Measurements from ENCODE around the gene NOXRED1.

NOXRED1 gene

DNA sequence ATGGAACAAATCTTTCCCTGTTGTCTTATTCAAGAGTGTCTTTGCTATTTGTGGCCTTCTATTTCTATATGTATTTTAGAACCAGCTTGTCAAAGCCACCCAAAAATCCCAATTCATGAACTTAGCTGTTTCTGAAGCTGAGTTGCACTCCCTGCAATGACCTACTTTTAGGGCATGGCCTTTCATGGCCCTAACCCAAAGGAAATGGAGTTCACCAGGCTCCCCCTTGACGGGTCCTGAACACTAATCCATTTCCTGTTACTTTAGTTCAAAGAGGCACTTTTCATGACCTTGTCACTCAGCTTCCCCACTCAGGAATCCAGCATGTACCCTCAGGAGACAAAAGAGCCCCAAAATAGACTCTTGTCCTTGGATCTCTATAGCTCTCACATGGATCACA lies 54.0 kb downstream of the NOXRED1 start:
- TF ChIP-seq CTCF (IDR thresholded peaks at IDR 0.05; ENCODE audit: borderline replicate concordance, control extremely low read depth, extremely low read depth, insufficient read depth, missing control alignments), result no peak
- in situ Hi-C loops (cut with MboI; ENCODE audit: low sequenced_read_pairs, unreplicated experiment), result no loop called here
- no peak for DNase-seq (ENCODE audit: low spot score)

- DNase-seq (ENCODE audit: low spot score), result no peak
- in situ Hi-C loops (cut with MboI; ENCODE audit: low sequenced_read_pairs, unreplicated experiment), result no loop called here
- TF ChIP-seq CTCF (IDR thresholded peaks at IDR 0.05; ENCODE audit: borderline replicate concordance, control extremely low read depth, extremely low read depth, insufficient read depth, missing control alignments), result no peak
Measured at GRCh38 chr14:77364146-77364545, 59.2 kb downstream of the NOXRED1 start.

DNA sequence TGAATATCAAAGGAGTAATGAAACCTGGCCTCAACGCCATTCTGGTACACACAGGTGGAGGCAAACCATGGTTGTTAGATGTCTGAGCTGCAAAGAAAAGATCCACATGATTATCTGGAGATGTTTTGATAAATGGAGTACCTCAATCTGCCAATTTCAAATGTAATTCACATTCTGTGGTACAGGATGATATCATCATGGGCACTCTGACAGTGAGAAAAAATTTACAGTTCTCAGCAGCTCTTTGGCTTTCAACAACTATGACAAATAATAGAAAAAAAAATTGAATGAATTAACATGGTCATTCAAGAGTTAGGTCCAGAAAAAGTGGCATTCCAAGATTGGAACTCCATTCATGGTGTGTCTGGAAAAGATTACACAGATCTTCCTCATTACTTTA lies 63.7 kb downstream of the NOXRED1 start:
- DNase-seq (ENCODE audit: low spot score), result no peak
- in situ Hi-C loops (cut with MboI; ENCODE audit: low sequenced_read_pairs, unreplicated experiment), result no loop called here
- TF ChIP-seq CTCF (IDR thresholded peaks at IDR 0.05; ENCODE audit: borderline replicate concordance, control extremely low read depth, extremely low read depth, insufficient read depth, missing control alignments), result no peak

DNA sequence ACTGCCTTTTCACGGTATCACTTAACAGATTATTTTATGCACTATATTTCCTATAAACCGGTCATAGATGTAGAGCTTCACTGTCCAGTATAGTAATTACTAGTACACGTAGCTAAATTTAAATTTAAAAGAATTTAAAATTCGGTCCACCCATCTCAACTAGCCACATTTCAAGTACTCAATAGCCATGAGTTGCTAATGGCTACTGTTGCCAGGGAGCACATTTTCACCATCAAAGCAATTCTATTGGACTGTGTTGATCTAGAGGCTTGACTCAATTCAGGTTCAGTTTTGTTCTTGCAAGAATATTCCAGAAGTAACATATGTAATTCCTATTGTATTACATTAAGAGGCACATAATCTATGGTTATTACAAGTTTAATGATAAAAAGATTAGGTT lies 66.4 kb downstream of the NOXRED1 start:
- in situ Hi-C loops (cut with MboI; ENCODE audit: low sequenced_read_pairs, unreplicated experiment), result no loop called here
- no peak for TF ChIP-seq CTCF (IDR thresholded peaks at IDR 0.05; ENCODE audit: borderline replicate concordance, control extremely low read depth, extremely low read depth, insufficient read depth, missing control alignments)

GRCh38 chr14:77355811-77356210 lies 67.5 kb downstream of the NOXRED1 start:
- in situ Hi-C loops (cut with MboI; ENCODE audit: low sequenced_read_pairs, unreplicated experiment), result no loop called here
- TF ChIP-seq CTCF (IDR thresholded peaks at IDR 0.05; ENCODE audit: borderline replicate concordance, control extremely low read depth, extremely low read depth, insufficient read depth, missing control alignments), result no peak
- DNase-seq (ENCODE audit: low spot score), result no peak

More for the DNA sequence above, 66.4 kb downstream of the NOXRED1 start:
- DNase-seq (ENCODE audit: low spot score), result no peak

GRCh38 chr14:77353469-77354141 lies 69.7 kb downstream of the NOXRED1 start:
- in situ Hi-C loops (cut with MboI; ENCODE audit: low sequenced_read_pairs, unreplicated experiment), result no loop called here
- TF ChIP-seq CTCF (IDR thresholded peaks at IDR 0.05; ENCODE audit: borderline replicate concordance, control extremely low read depth, extremely low read depth, insufficient read depth, missing control alignments), result no peak
- DNase-seq (ENCODE audit: low spot score), result no peak

Measured in GM13976 (cell line).